GM23338 (cell line): ENCODE measurements around the gene TMEM271. TPM values are rescaled to one million over a fixed set of nuclear protein-coding genes. Genes with fewer than 3 reads are reported as not detected.

ENCODE experiments used
- ATAC-seq: fragments of 200-7000 bp; cut with Tn5 transposase; 3 replicates; pipeline ENCODE4 v1.9.1; 2020
- DNase-seq: peaks from one replicate; pipeline ENCODE4 v3.0.0-alpha.2; 2015; ENCODE audit warnings: low spot score
- H2AFZ ChIP-seq: fragments of 200-600 bp; sonication (generic); 2 replicates; pipeline ENCODE4 v1.8.0; 2016; ENCODE audit warnings: antibody characterized with exemption, mild to moderate bottlenecking, moderate library complexity
- H3F3A ChIP-seq: fragments of 200-600 bp; sonication (generic); replicated peaks from 2 replicates; pipeline ENCODE4 v1.8.0; 2017; ENCODE audit warnings: antibody characterized with exemption, mixed run types, low read depth
- H3K27ac ChIP-seq: fragments of 200-600 bp; sonication (generic); 2 replicates; pipeline ENCODE4 v1.6.1; 2016; ENCODE audit warnings: low read depth
- H3K27me3 ChIP-seq: fragments of 200-600 bp; sonication (generic); 2 replicates; pipeline ENCODE4 v1.8.0; 2016; ENCODE audit warnings: mild to moderate bottlenecking, mixed run types, moderate library complexity; ENCODE audit not compliant: insufficient read depth
- H3K36me3 ChIP-seq: fragments of 200-600 bp; sonication (generic); 2 replicates; pipeline ENCODE4 v1.8.0; 2016; ENCODE audit warnings: mild to moderate bottlenecking; ENCODE audit not compliant: insufficient read depth
- H3K4me1 ChIP-seq: fragments of 200-600 bp; sonication (generic); 2 replicates; pipeline ENCODE4 v1.8.0; 2016; ENCODE audit warnings: mild to moderate bottlenecking, moderate library complexity; ENCODE audit not compliant: insufficient read depth
- H3K4me2 ChIP-seq: fragments of 200-600 bp; sonication (generic); 2 replicates; pipeline ENCODE4 v1.7.1; 2017; ENCODE audit warnings: mixed run types
- H3K4me3 ChIP-seq: fragments of 200-600 bp; sonication (generic); 2 replicates; pipeline ENCODE4 v1.6.1; 2016; ENCODE audit warnings: mixed run types
- H3K79me2 ChIP-seq: fragments of 200-600 bp; sonication (generic); replicated peaks from 2 replicates; pipeline ENCODE4 v1.8.0; 2017; ENCODE audit warnings: mild to moderate bottlenecking; ENCODE audit not compliant: insufficient read depth
- H3K9me2 ChIP-seq: fragments of 200-600 bp; sonication (generic); 2 replicates; pipeline ENCODE4 v1.8.0; 2017; ENCODE audit not compliant: insufficient read depth
- H4K20me1 ChIP-seq: fragments of 200-600 bp; sonication (generic); replicated peaks from 2 replicates; pipeline ENCODE4 v1.8.0; 2017; ENCODE audit warnings: mild to moderate bottlenecking; ENCODE audit not compliant: insufficient read depth
- H3K27ac Mint-ChIP-seq: 2 replicates; pipeline ENCODE4 v1.8.0; 2020; ENCODE audit warnings: inconsistent platforms, mild to moderate bottlenecking, moderate library complexity, mixed read lengths
- H3K27me3 Mint-ChIP-seq: 3 replicates; pipeline ENCODE4 v1.8.0; 2022; ENCODE audit warnings: low read depth, mild to moderate bottlenecking, moderate library complexity, mixed read lengths, inconsistent platforms; ENCODE audit not compliant: insufficient read depth, poor library complexity
- H3K36me3 Mint-ChIP-seq: 3 replicates; pipeline ENCODE4 v1.8.0; 2021; ENCODE audit warnings: low read depth, mild to moderate bottlenecking, inconsistent platforms, moderate library complexity, mixed read lengths
- H3K4me1 Mint-ChIP-seq: 3 replicates; pipeline ENCODE4 v1.8.0; 2020; ENCODE audit warnings: mild to moderate bottlenecking, inconsistent platforms, mixed read lengths
- H3K4me3 Mint-ChIP-seq: 3 replicates; pipeline ENCODE4 v1.8.0; 2021; ENCODE audit warnings: moderate library complexity, mild to moderate bottlenecking, inconsistent platforms, mixed read lengths
- H3K9me3 Mint-ChIP-seq: 3 replicates; pipeline ENCODE4 v1.8.0; 2020; ENCODE audit warnings: moderate library complexity, mild to moderate bottlenecking, inconsistent platforms, mixed read lengths
- CREB1 ChIP-seq: fragments of 250-450 bp; sonication (Bioruptor Pico); IDR thresholded peaks from 2 replicates; pipeline ENCODE4 v1.5.0; 2020; ENCODE audit warnings: low read depth, mild to moderate bottlenecking, moderate library complexity
- CTCF ChIP-seq, 2 experiments: fragments of 200-600 bp in 1 of 2; sonication (generic) in 1 of 2; conservative IDR thresholded peaks; 2 replicates each; pipeline versions ENCODE4 v1.5.1 to v1.6.1; 2016 to 2017; ENCODE audit warnings: antibody characterized with exemption in 2 of 2, low read depth in 2 of 2, mild to moderate bottlenecking in 2 of 2, moderate library complexity in 1 of 2
- ETS1 ChIP-seq: IDR thresholded peaks from 2 replicates; pipeline ENCODE4 v1.6.1; 2016; ENCODE audit warnings: antibody characterized with exemption
- EZH2 ChIP-seq: fragments of 200-600 bp; sonication (generic); IDR thresholded peaks from one replicate; pipeline ENCODE4 v1.8.0; 2017; ENCODE audit warnings: antibody characterized with exemption, mild to moderate bottlenecking, low read depth; ENCODE audit not compliant: unreplicated experiment
- EZH2phosphoT487 ChIP-seq: fragments of 200-600 bp; sonication (generic); IDR thresholded peaks from one replicate; pipeline ENCODE4 v1.8.1; 2018; ENCODE audit warnings: antibody characterized with exemption; ENCODE audit not compliant: unreplicated experiment
- JUNB ChIP-seq: IDR thresholded peaks from one replicate; pipeline ENCODE4 v1.6.1; 2016; ENCODE audit warnings: antibody characterized with exemption; ENCODE audit not compliant: unreplicated experiment
- NANOG ChIP-seq: IDR thresholded peaks from 2 replicates; pipeline ENCODE4 v1.6.1; 2016; ENCODE audit warnings: antibody characterized with exemption, borderline replicate concordance
- POLR2AphosphoS5 ChIP-seq: IDR thresholded peaks from 2 replicates; pipeline ENCODE4 v1.6.1; 2016; ENCODE audit warnings: antibody characterized with exemption, low read depth
- REST ChIP-seq: IDR thresholded peaks from one replicate; pipeline ENCODE4 v1.6.1; 2018; ENCODE audit warnings: antibody characterized with exemption; ENCODE audit not compliant: unreplicated experiment
- STAT1 ChIP-seq: IDR thresholded peaks from one replicate; pipeline ENCODE4 v1.6.1; 2016; ENCODE audit warnings: antibody characterized with exemption; ENCODE audit not compliant: unreplicated experiment
- ZNF114 ChIP-seq: fragments of 250-450 bp; sonication (Bioruptor Pico); IDR thresholded peaks from 2 replicates; pipeline ENCODE4 v1.5.0; 2020; ENCODE audit warnings: mild to moderate bottlenecking, moderate library complexity
- ZNF331 ChIP-seq: fragments of 250-450 bp; sonication (Bioruptor Pico); IDR thresholded peaks from 2 replicates; pipeline ENCODE4 v1.5.0; 2020; ENCODE audit warnings: low read depth, mild to moderate bottlenecking, moderate library complexity
- ZNF462 ChIP-seq: fragments of 250-450 bp; sonication (Bioruptor Pico); IDR thresholded peaks from 2 replicates; pipeline ENCODE4 v1.5.0; 2020; ENCODE audit warnings: mild to moderate bottlenecking, moderate library complexity
- polyA plus RNA-seq: library from polyadenylated mRNA; unstranded; fragments of >200 nt; fragmentation: Nextera tagmentation; extraction: Ambion mirVana; gene quantifications from 2 replicates; pipeline ENCODE4 v1.2.1, GENCODE V29; 2016
- total RNA-seq: library from RNA; depleted of rRNA; stranded (reverse); fragments of >200 nt; shearing (Covaris generic); gene quantifications from 2 replicates; pipeline ENCODE4 v1.2.3, GENCODE V29; 2014

TMEM271 gene
- total and polyA plus RNA-seq, 2 experiments from 2014 or later = 0.11 TPM; not detected in 1

- H3K4me1 Mint-ChIP-seq = peaks cover 1% of the 10 kb centered on the region; the same call in 1 of the 3 replicates
- no peak for TF ChIP-seq JUNB
- no peak for TF ChIP-seq STAT1
- TF ChIP-seq REST = no peak
- TF ChIP-seq NANOG = no peak
- TF ChIP-seq ZNF114 = no peak
- no peak for TF ChIP-seq ZNF462 (CRISPR knock-in tag)
- no peak for TF ChIP-seq EZH2phosphoT487
- no peak for TF ChIP-seq ZNF331 (CRISPR knock-in tag)
- TF ChIP-seq POLR2AphosphoS5 = no peak
- TF ChIP-seq ETS1 = no peak
- TF ChIP-seq CTCF (conservative IDR thresholded peaks at IDR 0.05; ENCODE audit: low read depth in 2 of 2) = no peak
- TF ChIP-seq CREB1 (CRISPR knock-in tag) = no peak
- no peak for TF ChIP-seq EZH2
These were observed 44.2 kb downstream of the TMEM271 start for GRCh38 chr4:531721-532565.

More at GRCh38 chr4:531721-532565, 44.2 kb downstream of the TMEM271 start:
- no peak for ATAC-seq
- Histone ChIP-seq H4K20me1 (no peaks in the 10 kb centered on the region), H3K27ac (no peak overlapping the region), H3K9me2 (no peaks in the 10 kb centered on the region), H3K4me2 (no peak overlapping the region), H2AFZ (no peak overlapping the region), H3K27me3 (no peaks in the 10 kb centered on the region), H3K36me3 (peaks cover 5% of the 10 kb centered on the region; the same call in 1 of the 2 replicates), H3K79me2 (no peaks in the 10 kb centered on the region; the same call in 1 of the 2 replicates), H3F3A (no peaks in the 10 kb centered on the region), H3K4me1 (no peaks in the 10 kb centered on the region), H3K4me3 (no peak overlapping the region)
- Mint-ChIP-seq H3K27me3 (peaks cover 5% of the 10 kb centered on the region), H3K27ac (no peak overlapping the region), H3K36me3 (peaks cover 61% of the 10 kb centered on the region), H3K4me3 (no peak overlapping the region), H3K9me3 (no peaks in the 10 kb centered on the region)
- no peak for DNase-seq
